Endothelial cell of umbilical vein (primary cell): ENCODE data around the gene LCN2. TPM values are rescaled to one million over a fixed set of nuclear protein-coding genes. Genes with fewer than 3 reads are reported as not detected.

Experiments used
- BruUV-seq: library from RNA; stranded (reverse); fragments of 400-500 nt; replicated peaks from 2 replicates; lab custom pipeline; 2021; lab: Mats Ljungman, UMichigan
- CTCF ChIA-PET: fragments of 300-600, 350-600 bp; sonication (Branson Sonifier 250); formaldehyde crosslinking; loops from one replicate; lab custom pipeline; 2021; ENCODE audit warnings: antibody characterized with exemption, inconsistent platforms; lab: Charles Lee
- POLR2A ChIA-PET: fragments of 300-600, 350-600 bp; sonication (Branson Sonifier 250); formaldehyde crosslinking; loops from one replicate; lab custom pipeline; 2021; ENCODE audit warnings: antibody characterized with exemption, inconsistent platforms; lab: Charles Lee
- DNase-seq: peaks from one replicate; pipeline ENCODE4 v3.0.0-alpha.2; 2011; ENCODE audit warnings: low read depth, low spot score
- FAIRE-seq: peaks from 2 replicates; lab custom pipeline; 2011; peaks lifted over from hg19 to GRCh38; lab: Jason Lieb, UNC
- H2AFZ ChIP-seq: 2 replicates; pipeline ENCODE4 v1.6.0; 2012; ENCODE audit warnings: low read depth, low read length, control low read depth, inconsistent platforms
- H3K27ac ChIP-seq: 2 replicates; pipeline ENCODE4 v1.5.1; 2011; ENCODE audit warnings: low read depth, mild to moderate bottlenecking, control low read depth, low read length, moderate library complexity; ENCODE audit not compliant: insufficient read depth
- H3K27me3 ChIP-seq, 2 experiments: 2 replicates each; pipeline versions ENCODE4 v1.6.0 to v1.6.1; 2011; ENCODE audit warnings: low read length in 2 of 2, mixed read lengths in 1 of 2; ENCODE audit not compliant: control insufficient read depth in 2 of 2, insufficient read depth in 2 of 2
- H3K36me3 ChIP-seq, 2 experiments: 2 replicates in 1 of 2; 3 replicates in 1 of 2; pipeline ENCODE4 v1.5.1; 2011; ENCODE audit warnings: low read length in 2 of 2, mild to moderate bottlenecking in 1 of 2, moderate library complexity in 1 of 2; ENCODE audit not compliant: control insufficient read depth in 2 of 2, insufficient read depth in 2 of 2; ENCODE audit errors: extremely low read depth in 1 of 2
- H3K4me1 ChIP-seq: 3 replicates; pipeline ENCODE4 v1.5.1; 2011; ENCODE audit warnings: mild to moderate bottlenecking, low read length; ENCODE audit not compliant: control insufficient read depth, insufficient read depth; ENCODE audit errors: extremely low read depth
- H3K4me2 ChIP-seq: 2 replicates; pipeline ENCODE4 v1.6.1; 2011; ENCODE audit warnings: low read length, control low read depth, mixed read lengths; ENCODE audit not compliant: insufficient read depth
- H3K4me3 ChIP-seq, 3 experiments: fragments of 200-600 bp in 1 of 3; sonication (generic), shearing (Covaris generic) in 1 of 3; replicated peaks in 1 of 3; 2 replicates each; pipeline ENCODE4 v1.5.1; 2011 to 2016; ENCODE audit warnings: control low read depth in 3 of 3, low read length in 3 of 3, mild to moderate bottlenecking in 2 of 3, inconsistent platforms in 1 of 3, low read depth in 1 of 3, moderate library complexity in 1 of 3; ENCODE audit not compliant: insufficient read depth in 1 of 3
- H3K79me2 ChIP-seq: 2 replicates; pipeline ENCODE4 v1.6.0; 2012; ENCODE audit warnings: low read length, inconsistent platforms; ENCODE audit not compliant: control insufficient read depth, insufficient read depth
- H3K9ac ChIP-seq: replicated peaks from 2 replicates; pipeline ENCODE3; 2011; ENCODE audit warnings: low read length, control low read depth; ENCODE audit not compliant: insufficient read depth; ENCODE audit errors: extremely low read depth
- H3K9me1 ChIP-seq: replicated peaks from 3 replicates; pipeline ENCODE4 v1.6.0; 2011; ENCODE audit warnings: mild to moderate bottlenecking, low read length; ENCODE audit not compliant: control insufficient read depth, insufficient read depth; ENCODE audit errors: extremely low read depth
- H3K9me3 ChIP-seq: replicated peaks from 2 replicates; pipeline ENCODE4 v1.5.1; 2012; ENCODE audit warnings: low read length, inconsistent platforms; ENCODE audit not compliant: control insufficient read depth, insufficient read depth
- H4K20me1 ChIP-seq: replicated peaks from 2 replicates; pipeline ENCODE3; 2011; ENCODE audit warnings: mild to moderate bottlenecking, low read length; ENCODE audit not compliant: control insufficient read depth, insufficient read depth; ENCODE audit errors: extremely low read depth
- EZH2 ChIP-seq: IDR thresholded peaks from 2 replicates; pipeline ENCODE4 v1.6.1; 2012; ENCODE audit warnings: borderline replicate concordance, low read depth, mild to moderate bottlenecking, moderate library complexity, low read length, inconsistent platforms; ENCODE audit not compliant: severe bottlenecking
- FOS ChIP-seq: IDR thresholded peaks from 2 replicates; pipeline ENCODE4 v1.6.1; 2011; ENCODE audit warnings: mild to moderate bottlenecking, low read length, moderate library complexity, borderline replicate concordance; ENCODE audit not compliant: insufficient read depth
- GATA2 ChIP-seq: IDR thresholded peaks from 2 replicates; pipeline ENCODE4 v1.7.0; 2011; ENCODE audit warnings: low read depth, mild to moderate bottlenecking, moderate library complexity, mixed read lengths, low read length; ENCODE audit not compliant: insufficient read length, insufficient read depth
- JUN ChIP-seq: IDR thresholded peaks from 2 replicates; pipeline ENCODE4 v1.6.1; 2011; ENCODE audit warnings: borderline replicate concordance, low read depth; ENCODE audit not compliant: insufficient read length, insufficient read depth
- MYC ChIP-seq: IDR thresholded peaks from one replicate; pipeline ENCODE4 v1.6.1; 2011; ENCODE audit warnings: mild to moderate bottlenecking, low read depth, low read length
- POLR2A ChIP-seq: IDR thresholded peaks from 2 replicates; pipeline ENCODE4 v1.6.1; 2012; ENCODE audit warnings: low read depth, mild to moderate bottlenecking, control low read depth, low read length
- POLR2AphosphoS5 ChIP-seq: IDR thresholded peaks from 2 replicates; pipeline ENCODE4 v1.6.1; 2012; ENCODE audit warnings: low read depth, mild to moderate bottlenecking, control low read depth, low read length, moderate library complexity; ENCODE audit not compliant: insufficient read depth
- dilution Hi-C: fragments of 300-500 bp; cut with MboI; formaldehyde crosslinking; loops from one replicate; pipeline ENCODE4 v1.15.0; 2019; ENCODE audit warnings: low sequenced_read_pairs; ENCODE audit not compliant: extremely low pct_ligation_motif_present
- intact Hi-C: fragments of 100-400 bp; cut with micrococcal nuclease; formaldehyde crosslinking; loops from one replicate; pipeline ENCODE4 v1.10.0; 2022
- polyA plus RNA-seq, 4 experiments: library from polyadenylated mRNA; depleted of rRNA in 3 of 4; stranded (reverse) in 3 of 4; unstranded in 1 of 4; fragments of >200 nt; gene quantifications; 2 replicates each; pipeline versions ENCODE4 v1.2.1 to v1.2.3, GENCODE V29; 2011 to 2012; ENCODE audit warnings: missing spikeins in 1 of 4
- total RNA-seq: library from RNA; stranded (reverse); gene quantifications from 2 replicates; pipeline ENCODE4 v1.2.3, GENCODE V29; 2021
- TF ChIP-seq, protein P1 (sequence below): IDR thresholded peaks from 2 replicates; pipeline ENCODE4 v1.6.1; 2011; ENCODE audit not compliant: insufficient read depth, insufficient read length
- TF ChIP-seq, protein P2 (sequence below), 2 donors: IDR thresholded peaks; 1 replicate in 1 of 2; 2 replicates in 1 of 2; pipeline ENCODE4 v1.5.1; 2011; ENCODE audit warnings: low read length in 2 of 2, mild to moderate bottlenecking in 2 of 2, moderate library complexity in 2 of 2, control low read depth in 1 of 2, inconsistent platforms in 1 of 2, low read depth in 1 of 2; ENCODE audit not compliant: insufficient read depth in 1 of 2; ENCODE audit errors: extremely low read depth in 1 of 2

LCN2 gene
- total and polyA plus RNA-seq, 2 donors (not counting 3 experiments of a cell fraction or from before 2014, with no cell fraction given) = not detected

DNA sequence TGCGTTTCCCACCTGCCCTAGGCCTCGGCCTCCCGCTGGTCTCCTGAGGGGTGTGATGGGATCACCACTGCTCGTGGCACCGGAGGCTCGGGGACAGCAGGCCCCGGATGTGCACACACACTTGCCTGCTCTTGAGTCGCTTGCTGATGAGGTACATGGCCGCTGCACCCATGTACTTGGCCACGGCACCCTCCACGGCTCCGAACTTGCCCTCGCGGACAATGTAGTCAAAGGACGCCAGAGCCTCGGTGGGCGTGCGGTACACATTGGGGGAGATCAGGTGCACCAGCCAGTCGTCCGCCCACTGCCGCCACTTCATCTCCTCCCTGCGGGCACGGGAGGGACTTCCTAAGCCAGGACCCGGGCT is 26.5 kb upstream of the LCN2 start:
- Histone ChIP-seq H3K27me3 (no peaks in the 10 kb centered on the region), H3K9me1 (no peaks in the 10 kb centered on the region), H4K20me1 (no peaks in the 10 kb centered on the region), H3K27ac (no peak overlapping the region), H3K4me1 (peaks cover 6% of the 10 kb centered on the region), H3K79me2 (peaks cover 11% of the 10 kb centered on the region), H2AFZ (no peak overlapping the region), H3K9me3 (no peaks in the 10 kb centered on the region), H3K36me3 (peaks cover 0 to 16% of the 10 kb centered on the region in 2 experiments), H3K4me2 (no peak overlapping the region), H3K9ac (no peak overlapping the region), H3K4me3 (no peak overlapping the region)
- BruUV-seq = no TSS peak
- POLR2A ChIA-PET = no interaction called here
- FAIRE-seq = no peak
- TF ChIP-seq JUN (no peak), GATA2 (no peak), EZH2 (no peak), POLR2A (no peak), MYC (no peak), POLR2AphosphoS5 (no peak)
- intact Hi-C loops (no loop called here), dilution Hi-C loops (no loop called here)
- CTCF ChIA-PET = no interaction called here
- DNase-seq = no peak

DNA sequence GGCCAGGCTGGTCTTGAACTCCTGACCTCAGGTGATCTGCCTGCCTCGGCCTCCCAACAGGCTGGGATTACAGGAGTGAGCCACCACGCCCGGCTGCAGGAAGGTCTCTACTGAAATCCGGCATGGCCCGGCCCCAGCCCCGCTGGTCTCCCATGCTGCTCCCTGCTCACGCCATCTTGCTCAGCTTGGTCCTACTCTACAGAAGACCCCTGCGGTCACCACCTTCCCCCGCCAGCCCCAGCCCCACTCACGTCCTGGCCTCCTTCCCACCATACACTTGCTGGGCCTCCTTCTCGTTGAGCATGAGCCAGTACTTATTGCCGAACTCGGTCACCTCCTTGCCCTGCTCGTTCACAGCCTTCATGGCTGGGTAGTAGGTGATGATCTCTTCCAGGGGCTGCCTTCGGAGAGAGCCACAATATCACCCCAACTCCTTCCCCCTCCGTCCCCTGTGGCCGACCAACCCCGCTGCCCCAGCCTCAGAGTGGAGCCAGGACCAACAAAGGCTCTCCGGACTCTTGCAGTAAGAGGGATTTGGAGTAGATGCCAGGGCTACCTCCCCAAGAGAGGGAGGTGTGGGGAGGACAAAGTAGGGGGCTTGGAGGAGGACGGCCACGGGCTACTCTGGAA is 25.7 kb upstream of the LCN2 start:
- no peak overlapping the region for H2AFZ ChIP-seq
- BruUV-seq = no TSS peak
- H3K4me2 ChIP-seq = no peak overlapping the region
- H3K27me3 ChIP-seq = no peaks in the 10 kb centered on the region
- peaks cover 6% of the 10 kb centered on the region for H3K4me1 ChIP-seq
- ChIA-PET POLR2A (no interaction called here), CTCF (interaction anchor here (1.6 kb wide), 1 partner anchor 56 kb away, joined by 6 read pairs; the partner anchor contains the start of gene NAIF1)
- peaks cover 0 to 16% of the 10 kb centered on the region in 2 experiments for H3K36me3 ChIP-seq
- H3K27ac ChIP-seq = no peak overlapping the region
- peaks cover 11% of the 10 kb centered on the region for H3K79me2 ChIP-seq
- TF ChIP-seq, protein P1, sequence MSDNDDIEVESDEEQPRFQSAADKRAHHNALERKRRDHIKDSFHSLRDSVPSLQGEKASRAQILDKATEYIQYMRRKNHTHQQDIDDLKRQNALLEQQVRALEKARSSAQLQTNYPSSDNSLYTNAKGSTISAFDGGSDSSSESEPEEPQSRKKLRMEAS = no peak
- TF ChIP-seq MYC (no peak), POLR2AphosphoS5 (no peak), POLR2A (no peak), FOS (no peak), JUN (no peak), EZH2 (no peak)
- TF ChIP-seq, protein P2, sequence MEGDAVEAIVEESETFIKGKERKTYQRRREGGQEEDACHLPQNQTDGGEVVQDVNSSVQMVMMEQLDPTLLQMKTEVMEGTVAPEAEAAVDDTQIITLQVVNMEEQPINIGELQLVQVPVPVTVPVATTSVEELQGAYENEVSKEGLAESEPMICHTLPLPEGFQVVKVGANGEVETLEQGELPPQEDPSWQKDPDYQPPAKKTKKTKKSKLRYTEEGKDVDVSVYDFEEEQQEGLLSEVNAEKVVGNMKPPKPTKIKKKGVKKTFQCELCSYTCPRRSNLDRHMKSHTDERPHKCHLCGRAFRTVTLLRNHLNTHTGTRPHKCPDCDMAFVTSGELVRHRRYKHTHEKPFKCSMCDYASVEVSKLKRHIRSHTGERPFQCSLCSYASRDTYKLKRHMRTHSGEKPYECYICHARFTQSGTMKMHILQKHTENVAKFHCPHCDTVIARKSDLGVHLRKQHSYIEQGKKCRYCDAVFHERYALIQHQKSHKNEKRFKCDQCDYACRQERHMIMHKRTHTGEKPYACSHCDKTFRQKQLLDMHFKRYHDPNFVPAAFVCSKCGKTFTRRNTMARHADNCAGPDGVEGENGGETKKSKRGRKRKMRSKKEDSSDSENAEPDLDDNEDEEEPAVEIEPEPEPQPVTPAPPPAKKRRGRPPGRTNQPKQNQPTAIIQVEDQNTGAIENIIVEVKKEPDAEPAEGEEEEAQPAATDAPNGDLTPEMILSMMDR (IDR thresholded peaks at IDR 0.05; ENCODE audit: extremely low read depth in 1 of 2, insufficient read depth in 1 of 2, low read depth in 1 of 2, low read length in 2 of 2) = no peak
- intact Hi-C loops = no loop called here
- no peaks in the 10 kb centered on the region for H4K20me1 ChIP-seq
- dilution Hi-C loops = no loop called here
- FAIRE-seq (no peak), DNase-seq (no peak)
- no peak overlapping the region for H3K9ac ChIP-seq
- H3K9me3 ChIP-seq = no peaks in the 10 kb centered on the region
- no peak overlapping the region for H3K4me3 ChIP-seq
- no peaks in the 10 kb centered on the region for H3K9me1 ChIP-seq
